WERI-Rb-1 (cell line): ENCODE data around the gene ENAM.
"Not testable (repeated sequence)": the region's sequence is repeated elsewhere in the genome, so short reads cannot be mapped to it uniquely, and the experiment has no call there.

ENCODE experiments used
- DNase-seq: peaks from one replicate; pipeline ENCODE4 v3.0.0-alpha.2; 2020
- H3K27ac ChIP-seq: fragments of 250-450 bp; sonication (Bioruptor Pico); 2 replicates; pipeline ENCODE4 v1.5.1; 2020; ENCODE audit warnings: mild to moderate bottlenecking, moderate library complexity
- H3K27me3 ChIP-seq: fragments of 250-450 bp; sonication (Bioruptor Pico); 2 replicates; pipeline ENCODE4 v1.5.1; 2021; ENCODE audit warnings: mild to moderate bottlenecking, low read depth, moderate library complexity; ENCODE audit not compliant: insufficient read depth, severe bottlenecking
- H3K36me3 ChIP-seq: fragments of 250-450 bp; sonication (Bioruptor Pico); 2 replicates; pipeline ENCODE4 v1.5.1; 2020; ENCODE audit warnings: mild to moderate bottlenecking, moderate library complexity
- H3K4me3 ChIP-seq: 2 replicates; pipeline ENCODE4 v1.5.1; 2011; ENCODE audit warnings: low read depth, mild to moderate bottlenecking, control low read depth, low read length
- H3K9me3 ChIP-seq: fragments of 250-450 bp; sonication (Bioruptor Pico); 2 replicates; pipeline ENCODE4 v1.5.1; 2021; ENCODE audit warnings: mild to moderate bottlenecking, moderate library complexity; ENCODE audit not compliant: severe bottlenecking
- CTCF ChIP-seq: IDR thresholded peaks from 2 replicates; pipeline ENCODE4 v1.5.1; 2011; ENCODE audit warnings: low read depth, mild to moderate bottlenecking, control low read depth, inconsistent platforms, low read length

The ENAM gene

GRCh38 chr4:70687392-70687791, 58.8 kb downstream of the ENAM start:
- DNase-seq: peak; percentile 23
- H3K27ac ChIP-seq: peak overlapping the region; percentile 89
- H3K9me3 ChIP-seq: no peaks in the 10 kb centered on the region
- H3K36me3 ChIP-seq: peaks cover 7% of the 10 kb centered on the region; the same call in 1 of the 2 replicates
- peak overlapping the region; percentile 91 for H3K4me3 ChIP-seq
- TF ChIP-seq CTCF: no peak
- H3K27me3 ChIP-seq: no peaks in the 10 kb centered on the region

GRCh38 chr4:70687821-70688794, 59.6 kb downstream of the ENAM start, which contains the start of gene UTP3:
Gene UTP3 (plus strand): TSS chr4:70688532. CDS start chr4:70688678, 146 bp downstream.
- Histone ChIP-seq H3K4me3 (peak within 1 kb of the TSS; percentile 91), H3K36me3 (peaks cover 7% of the 10 kb centered on the region; the same call in 1 of the 2 replicates), H3K27me3 (no peaks in the 10 kb centered on the region), H3K27ac (peak within 1 kb of the TSS; percentile 89), H3K9me3 (no peaks in the 10 kb centered on the region)
- DNase-seq: peak; percentile 96
- TF ChIP-seq CTCF: peak; percentile 96

GRCh38 chr4:70688795-70689231, 60.3 kb downstream of the ENAM start:
- Histone ChIP-seq H3K4me3 (peak overlapping the region; percentile 91), H3K36me3 (peaks cover 7% of the 10 kb centered on the region; the same call in 1 of the 2 replicates), H3K9me3 (no peaks in the 10 kb centered on the region), H3K27ac (peak overlapping the region; percentile 89), H3K27me3 (no peaks in the 10 kb centered on the region)
- no peak for DNase-seq
- TF ChIP-seq CTCF: no peak

- no peak for TF ChIP-seq CTCF
- Histone ChIP-seq H3K27me3 (no peaks in the 10 kb centered on the region), H3K36me3 (peaks cover 7% of the 10 kb centered on the region; the same call in 1 of the 2 replicates), H3K4me3 (no peak overlapping the region), H3K9me3 (no peaks in the 10 kb centered on the region), H3K27ac (no peak overlapping the region)
- DNase-seq: no peak
Measured at GRCh38 chr4:70691661-70692060, 63.1 kb downstream of the ENAM start.

- not testable (repeated sequence) for H3K27ac ChIP-seq, DNase-seq, H3K4me3 ChIP-seq, H3K9me3 ChIP-seq, H3K27me3 ChIP-seq, H3K36me3 ChIP-seq
Measured at GRCh38 chr4:70694633-70695032, 66.1 kb downstream of the ENAM start.
